Peyer's patch (tissue), 4 donors: Measurements from ENCODE around the gene LYL1. TPM values are rescaled to one million over a fixed set of nuclear protein-coding genes. Genes with fewer than 3 reads are reported as not detected.

Experiments
- DNase-seq, 3 donors: peaks; one replicate each; pipeline ENCODE4 v3.0.0-alpha.2; 2017 to 2019
- H3K27ac ChIP-seq, 4 donors: fragments of 200-600 bp; sonication (generic); one replicate each; pipeline ENCODE4 v1.5.1; 2016 to 2019
- H3K27me3 ChIP-seq, 2 donors: fragments of 200-600 bp; sonication (generic); one replicate each; pipeline ENCODE4 v1.5.1; 2019
- H3K36me3 ChIP-seq, 3 donors: fragments of 200-600 bp; sonication (generic); one replicate each; pipeline ENCODE4 v1.5.1; 2016 to 2019
- H3K4me1 ChIP-seq, 4 donors: fragments of 200-600 bp; sonication (generic); one replicate each; pipeline ENCODE4 v1.5.1; 2016 to 2019
- H3K4me3 ChIP-seq, 4 donors: fragments of 200-600 bp; sonication (generic); 1 replicate in 3 of 4; 2 replicates in 1 of 4; pipeline ENCODE4 v1.5.1; 2016 to 2019; ENCODE audit warnings: mild to moderate bottlenecking in 1 of 4
- H3K9me3 ChIP-seq, 4 donors: fragments of 200-600 bp; sonication (generic); one replicate each; pipeline ENCODE4 v1.5.1; 2016 to 2019; ENCODE audit warnings: mild to moderate bottlenecking in 1 of 4
- POLR2A ChIP-seq, 2 donors: fragments of 450-650 bp; IDR thresholded peaks; one replicate each; pipeline ENCODE4 v1.5.1; 2017; ENCODE audit warnings: antibody characterized with exemption in 2 of 2, mild to moderate bottlenecking in 2 of 2, moderate library complexity in 2 of 2
- total RNA-seq, 4 donors: library from RNA; depleted of rRNA; stranded (reverse); fragments of >200 nt; gene quantifications; one replicate each; pipeline ENCODE4 v1.1.0, GENCODE V29; 2016
- TF ChIP-seq, protein P1 (sequence below), 6 experiments: fragments of 450-650 bp in 4 of 6; fragments of 200-600 bp in 2 of 6; sonication (generic) in 1 of 6; IDR thresholded peaks; one replicate each; pipeline ENCODE4 v1.5.1; 2017 to 2019; ENCODE audit warnings: antibody characterized with exemption in 6 of 6, mild to moderate bottlenecking in 3 of 6, moderate library complexity in 1 of 6

Gene LYL1
- total RNA-seq, 4 donors from 2014 or later: 1.2 to 21.5 (median 4.9) TPM

GRCh38 chr19:13057147-13057572 is 45.5 kb downstream of the LYL1 start:
- peaks cover 14 to 89% (median 17%) of the 10 kb centered on the region in 4 donors for H3K4me1 ChIP-seq
- no peaks in the 10 kb centered on the region for H3K9me3 ChIP-seq
- H3K4me3 ChIP-seq: no peak overlapping the region
- H3K27me3 ChIP-seq: no peaks in the 10 kb centered on the region
- no peaks in the 10 kb centered on the region for H3K36me3 ChIP-seq
- peak overlapping the region in 2 of 4 donors; percentile 86 to 88 for H3K27ac ChIP-seq
- TF ChIP-seq, protein P1, sequence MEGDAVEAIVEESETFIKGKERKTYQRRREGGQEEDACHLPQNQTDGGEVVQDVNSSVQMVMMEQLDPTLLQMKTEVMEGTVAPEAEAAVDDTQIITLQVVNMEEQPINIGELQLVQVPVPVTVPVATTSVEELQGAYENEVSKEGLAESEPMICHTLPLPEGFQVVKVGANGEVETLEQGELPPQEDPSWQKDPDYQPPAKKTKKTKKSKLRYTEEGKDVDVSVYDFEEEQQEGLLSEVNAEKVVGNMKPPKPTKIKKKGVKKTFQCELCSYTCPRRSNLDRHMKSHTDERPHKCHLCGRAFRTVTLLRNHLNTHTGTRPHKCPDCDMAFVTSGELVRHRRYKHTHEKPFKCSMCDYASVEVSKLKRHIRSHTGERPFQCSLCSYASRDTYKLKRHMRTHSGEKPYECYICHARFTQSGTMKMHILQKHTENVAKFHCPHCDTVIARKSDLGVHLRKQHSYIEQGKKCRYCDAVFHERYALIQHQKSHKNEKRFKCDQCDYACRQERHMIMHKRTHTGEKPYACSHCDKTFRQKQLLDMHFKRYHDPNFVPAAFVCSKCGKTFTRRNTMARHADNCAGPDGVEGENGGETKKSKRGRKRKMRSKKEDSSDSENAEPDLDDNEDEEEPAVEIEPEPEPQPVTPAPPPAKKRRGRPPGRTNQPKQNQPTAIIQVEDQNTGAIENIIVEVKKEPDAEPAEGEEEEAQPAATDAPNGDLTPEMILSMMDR (IDR thresholded peaks at IDR 0.05): no peak
- no peak for TF ChIP-seq POLR2A (IDR thresholded peaks at IDR 0.05)
- no peak for DNase-seq

DNA sequence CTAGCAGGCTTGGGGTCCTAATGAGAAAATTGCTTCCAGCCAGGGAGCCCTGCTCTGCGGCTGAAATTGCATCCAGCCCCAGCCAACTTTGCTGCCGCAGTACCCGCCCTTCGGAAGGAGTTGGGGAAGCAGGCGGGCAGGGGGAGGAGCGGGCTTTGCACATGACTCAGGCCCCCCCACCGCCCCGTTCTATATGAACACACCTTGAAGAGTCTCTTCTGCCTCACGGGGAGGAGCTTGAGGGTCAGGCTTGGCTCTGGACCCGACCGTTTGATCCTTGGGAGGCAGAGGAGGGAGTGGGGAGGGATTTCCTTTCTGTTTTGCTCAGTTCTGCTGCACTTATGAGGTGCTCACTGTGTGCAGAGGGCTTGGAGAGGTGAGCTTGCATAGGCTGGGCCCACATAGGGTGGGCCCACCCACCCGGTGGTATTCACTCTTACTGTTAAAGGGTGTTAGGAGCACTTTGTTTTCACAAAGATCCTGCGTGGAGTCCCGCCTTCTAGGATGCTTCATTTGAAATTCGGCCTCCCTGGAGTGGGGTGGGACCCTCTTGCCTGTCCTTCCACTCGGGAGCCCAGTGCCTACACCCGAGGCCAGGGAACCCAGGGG is 46.5 kb downstream of the LYL1 start:
- H3K4me3 ChIP-seq: peak overlapping the region in 1 of 4 donors; percentile 2
- no peaks in the 10 kb centered on the region for H3K36me3 ChIP-seq
- H3K27me3 ChIP-seq: no peaks in the 10 kb centered on the region
- TF ChIP-seq POLR2A (IDR thresholded peaks at IDR 0.05): no peak
- TF ChIP-seq, protein P1 (IDR thresholded peaks at IDR 0.05): no peak
- H3K9me3 ChIP-seq: no peaks in the 10 kb centered on the region
- DNase-seq: peak in 2 of 3 donors; percentile 77 to 79
- peaks cover 14 to 90% (median 15%) of the 10 kb centered on the region in 4 donors for H3K4me1 ChIP-seq
- peak overlapping the region; percentile 68 to 88 (median 80) for H3K27ac ChIP-seq

- DNase-seq: no peak
- Histone ChIP-seq H3K27me3 (no peaks in the 10 kb centered on the region), H3K4me1 (peaks cover 7 to 89% (median 11%) of the 10 kb centered on the region in 4 donors), H3K9me3 (no peaks in the 10 kb centered on the region), H3K36me3 (no peaks in the 10 kb centered on the region), H3K4me3 (peak overlapping the region in 1 of 4 donors; percentile 2), H3K27ac (peak overlapping the region; percentile 68 to 88 (median 80))
- TF ChIP-seq, protein P1 (IDR thresholded peaks at IDR 0.05): no peak
- TF ChIP-seq POLR2A (IDR thresholded peaks at IDR 0.05): no peak
These were observed 47.2 kb downstream of the LYL1 start for GRCh38 chr19:13055213-13056051.

DNA sequence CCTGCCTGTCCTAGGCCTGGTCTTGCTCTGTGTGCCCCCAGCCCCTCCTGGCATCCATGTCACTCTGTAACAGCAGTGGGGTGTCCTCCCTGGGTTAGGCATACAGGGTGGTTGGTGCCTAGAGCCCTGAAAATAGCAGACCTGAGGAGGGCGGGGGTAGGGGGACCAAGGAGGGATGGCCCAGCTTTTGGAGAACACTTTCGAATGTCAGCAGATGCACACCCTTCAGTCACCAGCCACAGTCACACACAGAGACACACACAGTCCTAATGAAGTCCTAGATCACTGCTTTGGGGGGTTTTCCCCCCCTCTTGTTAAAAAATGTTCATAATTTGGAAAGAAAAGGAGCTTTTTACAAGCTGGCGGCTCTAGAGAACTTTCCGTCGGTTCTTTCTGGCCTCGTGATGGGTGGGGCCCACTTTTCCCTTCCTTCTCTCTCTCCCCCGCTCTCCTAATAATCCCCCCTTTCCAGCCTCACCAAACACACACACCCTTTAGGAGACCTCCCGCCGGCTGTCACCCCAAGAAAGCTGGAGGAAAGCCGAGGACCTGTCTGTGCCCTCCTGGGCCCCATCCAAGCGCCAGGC is 47.9 kb downstream of the LYL1 start:
- no peak for DNase-seq
- peaks cover 7 to 82% (median 10%) of the 10 kb centered on the region in 4 donors for H3K4me1 ChIP-seq

More for the DNA sequence above, 47.9 kb downstream of the LYL1 start:
- H3K27me3 ChIP-seq: no peaks in the 10 kb centered on the region
- H3K4me3 ChIP-seq: no peak overlapping the region
- H3K36me3 ChIP-seq: no peaks in the 10 kb centered on the region
- peak overlapping the region; percentile 68 to 88 (median 80) for H3K27ac ChIP-seq
- no peaks in the 10 kb centered on the region for H3K9me3 ChIP-seq
- TF ChIP-seq, protein P1 (IDR thresholded peaks at IDR 0.05): no peak
- TF ChIP-seq POLR2A (IDR thresholded peaks at IDR 0.05): no peak
